Hepatocyte (in vitro differentiated cells): Measurements from ENCODE around the gene ACSM2A.

Source experiments
- CTCF ChIP-seq: fragments of 200-600 bp; sonication (generic); IDR thresholded peaks from 2 replicates; pipeline ENCODE4 v1.5.1; 2016; ENCODE audit warnings: antibody characterized with exemption, mild to moderate bottlenecking; ENCODE audit not compliant: poor library complexity
- EZH2 ChIP-seq: fragments of 200-600 bp; sonication (generic); IDR thresholded peaks from 2 replicates; pipeline ENCODE4 v1.6.1; 2016; ENCODE audit warnings: antibody characterized with exemption, mild to moderate bottlenecking, borderline replicate concordance
- EZH2phosphoT487 ChIP-seq: fragments of 200-600 bp; sonication (generic); IDR thresholded peaks from one replicate; pipeline ENCODE4 v1.6.1; 2018; ENCODE audit warnings: antibody characterized with exemption, mild to moderate bottlenecking, low read depth, moderate library complexity; ENCODE audit not compliant: unreplicated experiment, severe bottlenecking

DNA sequence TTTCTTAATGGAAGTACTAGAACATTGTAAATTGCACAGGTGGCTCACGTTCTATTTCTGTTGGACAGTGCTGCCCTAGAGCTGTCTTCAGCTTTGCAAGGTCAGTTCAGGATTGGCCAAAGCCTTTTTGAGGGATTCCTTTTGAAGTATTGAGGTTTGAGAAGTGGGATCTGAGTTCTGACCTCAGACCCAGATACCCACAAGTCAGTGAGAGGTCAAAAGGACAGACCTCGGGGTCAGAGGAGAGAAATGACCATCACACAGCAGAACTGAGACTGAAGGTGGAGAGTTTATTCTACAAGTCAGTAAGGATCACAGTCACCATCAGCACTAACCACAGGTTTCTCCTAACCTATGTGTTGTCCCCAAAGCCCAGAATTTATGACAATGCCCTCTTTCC lies 40.3 kb upstream of the ACSM2A start:
- TF ChIP-seq EZH2 (no peak), CTCF (no peak), EZH2phosphoT487 (no peak)
